HG03060 (cell line): ENCODE data around the gene NLRP7.
"Not testable (repeated sequence)": the region's sequence is repeated elsewhere in the genome, so short reads cannot be mapped to it uniquely, and the experiment has no call there.

Experiments
- ATAC-seq: cut with Tn5 transposase; IDR thresholded peaks from one replicate; pipeline ENCODE4 v1.9.1; 2021; ENCODE audit warnings: low read depth, moderate number of reproducible peaks; ENCODE audit not compliant: unreplicated experiment

NLRP7 gene

GRCh38 chr19:54921082-54921481, 26.2 kb downstream of the NLRP7 start:
- no peak for ATAC-seq

GRCh38 chr19:54919646-54920563, 27.4 kb downstream of the NLRP7 start:
- ATAC-seq, result not testable (repeated sequence)

- no peak for ATAC-seq
Measured at GRCh38 chr19:54918499-54918898, 28.8 kb downstream of the NLRP7 start.

GRCh38 chr19:54916822-54917221, 30.5 kb downstream of the NLRP7 start:
- no peak for ATAC-seq

GRCh38 chr19:54907899-54908298, 39.4 kb downstream of the NLRP7 start:
- ATAC-seq, result not testable (repeated sequence)

GRCh38 chr19:54906819-54907218, 40.5 kb downstream of the NLRP7 start:
- no peak for ATAC-seq

- no peak for ATAC-seq
Measured at GRCh38 chr19:54905803-54906511, 41.4 kb downstream of the NLRP7 start, which contains the start of gene NCR1. Gene NCR1, plus strand, starts transcription at chr19:54906148. Its CDS starts 40 bp downstream, at chr19:54906188.

- no peak for ATAC-seq
Measured at GRCh38 chr19:54905421-54905802, 41.9 kb downstream of the NLRP7 start.

- ATAC-seq, result not testable (repeated sequence)
Measured at GRCh38 chr19:54904261-54904660, 43.1 kb downstream of the NLRP7 start.

GRCh38 chr19:54903303-54903702, 44.0 kb downstream of the NLRP7 start:
- ATAC-seq, result no peak

GRCh38 chr19:54902061-54902460, 45.3 kb downstream of the NLRP7 start:
- ATAC-seq, result no peak

- not testable (repeated sequence) for ATAC-seq
Measured at GRCh38 chr19:54901153-54901552, 46.2 kb downstream of the NLRP7 start.

GRCh38 chr19:54899646-54900045, 47.7 kb downstream of the NLRP7 start:
- not testable (repeated sequence) for ATAC-seq

GRCh38 chr19:54898685-54899084, 48.6 kb downstream of the NLRP7 start:
- not testable (repeated sequence) for ATAC-seq

- no peak for ATAC-seq
Measured at GRCh38 chr19:54896036-54896435, 51.3 kb downstream of the NLRP7 start.

GRCh38 chr19:54894106-54894505, 53.2 kb downstream of the NLRP7 start:
- ATAC-seq, result not testable (repeated sequence)

GRCh38 chr19:54893406-54893805, 53.9 kb downstream of the NLRP7 start:
- ATAC-seq, result no peak

- ATAC-seq, result no peak
Measured at GRCh38 chr19:54889566-54889965, 57.8 kb downstream of the NLRP7 start.

- no peak for ATAC-seq
Measured at GRCh38 chr19:54888239-54888638, 59.1 kb downstream of the NLRP7 start.

- no peak for ATAC-seq
Measured at GRCh38 chr19:54883228-54883627, 64.1 kb downstream of the NLRP7 start.

- no peak for ATAC-seq
Measured at GRCh38 chr19:54882758-54883157, 64.6 kb downstream of the NLRP7 start.
